ENCODE data around the gene MSRB2.

- TF ChIP-seq CTCF (IDR thresholded peaks at IDR 0.05) (no peak), POLR2A (IDR thresholded peaks at IDR 0.05) (no peak)
These were observed 19.0 kb downstream of the MSRB2 start for GRCh38 chr10:23114228-23114850.

Measured in lower leg skin (tissue), 3 donors.